Testis (tissue), 3 donors: ENCODE measurements around the gene XCL2. TPM values are rescaled to one million over a fixed set of nuclear protein-coding genes. Genes with fewer than 3 reads are reported as not detected.

Experiments
- DNase-seq: peaks from one replicate; pipeline ENCODE4 v3.0.0-alpha.2; 2019
- H3K27ac ChIP-seq, 2 donors: fragments of 200-600 bp; sonication (generic); one replicate each; pipeline ENCODE4 v1.5.1; 2019
- H3K27me3 ChIP-seq: fragments of 200-600 bp; sonication (generic); one replicate; pipeline ENCODE4 v1.5.1; 2019
- H3K36me3 ChIP-seq: fragments of 200-600 bp; sonication (generic); one replicate; pipeline ENCODE4 v1.5.1; 2017; ENCODE audit warnings: low read depth; ENCODE audit errors: missing control alignments
- H3K4me1 ChIP-seq: fragments of 200-600 bp; sonication (generic); one replicate; pipeline ENCODE4 v1.5.1; 2019
- H3K4me3 ChIP-seq, 2 donors: fragments of 200-600 bp; sonication (generic); one replicate each; pipeline ENCODE4 v1.5.1; 2017 to 2019
- H3K9me3 ChIP-seq: fragments of 200-600 bp; sonication (generic); one replicate; pipeline ENCODE4 v1.5.1; 2017
- CTCF ChIP-seq, 3 experiments: fragments of 450-650 bp in 2 of 3; fragments of 200-600 bp in 1 of 3; sonication (generic) in 1 of 3; IDR thresholded peaks; one replicate each; pipeline ENCODE4 v1.5.1; 2016 to 2019; ENCODE audit warnings: antibody characterized with exemption in 3 of 3, mild to moderate bottlenecking in 2 of 3, moderate library complexity in 1 of 3
- POLR2A ChIP-seq: fragments of 450-650 bp; IDR thresholded peaks from one replicate; pipeline ENCODE4 v1.6.1; 2017; ENCODE audit warnings: antibody characterized with exemption, mild to moderate bottlenecking, moderate library complexity
- WGBS, 2 donors: methylation state at CpG; one replicate each; pipeline ENCODE4 v1.1.5; 2018; 5-methylcytosine and 5-hydroxymethylcytosine counted together
- intact Hi-C: fragments of 100-400 bp; cut with DNase I; formaldehyde crosslinking; loops from one replicate; pipeline ENCODE4 v1.15.1; 2023; ENCODE audit warnings: low total_unique reads
- polyA plus RNA-seq: library from polyadenylated mRNA; stranded (reverse); fragments of 350-450 nt; fragmentation: Illumina TruSeq; extraction: RNeasy Lipid Tissue Mini Kit (QIAGEN cat#74804); gene quantifications from one replicate; pipeline ENCODE4 v1.2.3, GENCODE V29; 2014; ENCODE audit warnings: low read depth, low replicate concordance; ENCODE audit not compliant: insufficient read depth
- total RNA-seq, 2 donors: library from RNA; depleted of rRNA; stranded (reverse); fragments of >200 nt; gene quantifications; one replicate each; pipeline ENCODE4 v1.2.3, GENCODE V29; 2016

The XCL2 gene
- total and polyA plus RNA-seq, 3 donors from 2014 or later = 2.0 TPM; not detected in 2

- 74 to 94% methylated on average over 3 of the region's 3 CpGs for WGBS, 2 donors
- H3K36me3 ChIP-seq = no peaks in the 10 kb centered on the region
- intact Hi-C loops = no loop called here
- no peak overlapping the region for H3K4me3 ChIP-seq
- no peak for DNase-seq
- H3K27ac ChIP-seq = no peak overlapping the region
- no peak for TF ChIP-seq CTCF (IDR thresholded peaks at IDR 0.05)
- TF ChIP-seq POLR2A = no peak
- H3K4me1 ChIP-seq = no peaks in the 10 kb centered on the region
- no peaks in the 10 kb centered on the region for H3K27me3 ChIP-seq
- H3K9me3 ChIP-seq = no peaks in the 10 kb centered on the region
Measured at GRCh38 chr1:168497376-168497950, 46.3 kb downstream of the XCL2 start.

DNA sequence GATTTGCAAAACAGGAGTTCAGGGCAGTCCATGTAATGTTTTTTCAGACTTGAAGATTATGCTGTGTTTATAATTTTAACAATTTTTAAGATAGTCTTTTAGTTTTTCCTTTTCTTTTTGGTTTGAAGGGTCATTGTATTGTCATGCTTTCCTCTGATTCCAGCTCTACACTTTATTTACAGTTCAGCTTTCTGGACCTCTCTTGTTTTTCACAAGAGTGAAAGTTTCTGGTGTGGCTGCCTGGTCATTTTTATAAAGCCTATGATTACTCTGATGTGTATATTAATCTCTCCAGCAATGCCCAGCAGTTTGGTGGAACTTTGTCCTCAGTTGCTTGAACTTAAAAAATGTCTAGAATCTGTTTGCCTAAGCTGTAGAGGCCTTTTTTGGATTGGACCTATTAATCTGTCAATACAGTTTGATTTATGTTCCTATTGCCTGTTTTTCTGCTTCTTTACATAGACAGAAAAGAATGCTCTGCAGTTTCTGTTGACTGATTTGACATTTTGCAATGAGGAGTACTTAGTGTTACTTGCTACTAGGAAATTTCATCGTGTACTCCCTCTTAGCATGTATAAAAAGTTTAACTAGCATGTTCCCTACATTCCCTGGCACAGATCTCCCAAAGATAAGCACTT is 52.2 kb downstream of the XCL2 start:
- Histone ChIP-seq H3K27me3 (no peaks in the 10 kb centered on the region), H3K36me3 (no peaks in the 10 kb centered on the region), H3K9me3 (no peaks in the 10 kb centered on the region), H3K27ac (no peak overlapping the region), H3K4me3 (no peak overlapping the region), H3K4me1 (peaks cover 5% of the 10 kb centered on the region)
- intact Hi-C loops = no loop called here
- WGBS, 2 donors = 37 to 56% methylated on average over 1 of the region's 1 CpG
- DNase-seq = no peak
- TF ChIP-seq CTCF (IDR thresholded peaks at IDR 0.05) = no peak
- TF ChIP-seq POLR2A = no peak

Other genes starting within 250 kb of the XCL2 start
- gene XCL1, start 32.6 kb upstream of the XCL2 start, total RNA-seq = not detected
- gene XCL1, start 32.6 kb upstream of the XCL2 start, polyA plus RNA-seq = 0.51 TPM
- 1 to 10 TPM; 6.9 to 8.2 TPM for gene DPT, start 185.2 kb upstream of the XCL2 start, total RNA-seq
- gene DPT, start 185.2 kb upstream of the XCL2 start, polyA plus RNA-seq = 78.7 TPM